ENCODE data around the gene EIF3L.

Gene EIF3L

DNA sequence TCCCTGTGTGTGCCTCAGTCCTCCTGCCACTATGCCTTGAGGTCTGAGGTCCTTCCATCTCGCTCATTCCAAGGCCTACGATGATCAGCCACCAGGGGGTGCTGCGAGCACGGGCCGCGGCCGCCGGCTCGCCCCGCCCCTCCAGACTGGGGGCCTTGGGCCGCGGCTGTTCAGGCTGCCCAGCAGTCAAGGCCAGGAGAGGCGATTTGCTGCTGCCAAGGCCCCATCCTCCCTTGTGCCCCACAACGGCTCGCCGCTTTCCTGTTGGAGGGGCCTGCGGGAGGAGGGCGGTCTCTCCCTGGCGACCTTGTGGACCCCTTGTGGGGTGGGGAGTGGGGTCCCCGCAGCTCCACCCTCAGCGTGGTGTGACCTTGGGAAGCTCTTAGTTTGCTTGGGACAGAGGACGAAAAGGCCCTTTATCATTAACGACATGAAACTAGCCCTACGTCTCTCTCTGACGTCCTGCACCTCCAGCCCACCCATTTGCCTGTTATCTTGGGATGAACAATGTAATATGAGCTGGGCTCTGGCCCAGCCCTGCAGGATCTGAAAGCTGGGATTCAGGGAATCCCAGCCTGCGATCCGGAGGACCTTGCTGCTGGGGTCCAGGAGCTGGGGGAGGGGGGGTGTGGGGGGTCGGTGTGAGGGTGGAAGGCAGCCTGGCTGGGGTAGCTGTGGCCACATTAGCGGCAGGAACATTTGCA, 31.4 kb upstream of the EIF3L start:
- peak; percentile 72 for DNase-seq

DNA sequence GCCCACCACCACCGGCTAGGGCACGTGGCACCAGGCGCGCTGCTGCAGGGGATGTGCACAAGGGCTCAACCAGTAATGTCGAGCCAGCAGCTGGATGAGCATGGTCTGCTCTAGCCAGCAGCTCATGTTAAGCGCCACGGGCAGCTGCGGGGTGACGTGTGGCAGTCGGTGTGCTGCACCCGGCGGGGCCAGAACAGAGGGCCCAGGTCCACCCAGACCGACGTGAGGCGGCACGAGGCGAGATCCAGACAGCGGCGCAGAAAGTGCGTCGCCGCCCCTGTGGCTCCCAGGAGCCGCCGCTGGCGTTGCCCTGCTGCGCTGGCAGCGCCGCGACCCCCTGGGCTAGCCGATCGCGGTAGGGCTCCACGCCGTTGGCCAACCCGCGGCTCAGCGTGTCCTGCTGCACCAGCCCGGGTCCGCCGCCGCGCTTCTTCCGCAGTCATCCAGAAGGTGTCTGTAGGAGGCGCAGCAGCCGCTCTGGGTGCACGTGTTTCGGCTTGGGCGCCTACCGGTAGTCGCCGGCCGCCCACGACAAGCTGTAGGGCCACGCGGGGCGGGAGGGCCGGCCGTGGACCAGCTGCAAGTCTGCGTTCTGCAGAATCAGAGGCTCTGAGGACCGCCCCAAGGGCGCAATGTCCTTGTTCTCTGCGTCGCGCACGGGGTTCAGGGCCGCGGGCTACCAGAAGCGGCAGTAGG, 30.7 kb upstream of the EIF3L start:
- peak; percentile 51 for DNase-seq

DNA sequence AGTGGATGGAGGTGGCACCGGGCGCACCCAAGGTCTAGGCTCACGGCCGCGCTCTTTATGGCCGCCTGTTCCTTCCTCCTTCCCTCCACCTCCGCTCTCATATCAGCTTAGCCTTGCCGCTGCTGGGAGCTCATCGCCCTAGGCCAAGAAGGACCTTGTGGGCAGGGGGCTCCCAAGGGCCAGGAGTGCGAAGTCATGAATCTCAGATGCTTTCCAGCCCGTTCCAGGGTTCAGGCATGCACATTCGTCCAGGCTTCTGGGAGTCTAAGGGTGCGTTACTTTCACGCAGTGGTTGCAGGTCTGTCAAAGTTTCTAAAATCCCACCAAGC, 30.1 kb upstream of the EIF3L start:
- no peak for DNase-seq

DNA sequence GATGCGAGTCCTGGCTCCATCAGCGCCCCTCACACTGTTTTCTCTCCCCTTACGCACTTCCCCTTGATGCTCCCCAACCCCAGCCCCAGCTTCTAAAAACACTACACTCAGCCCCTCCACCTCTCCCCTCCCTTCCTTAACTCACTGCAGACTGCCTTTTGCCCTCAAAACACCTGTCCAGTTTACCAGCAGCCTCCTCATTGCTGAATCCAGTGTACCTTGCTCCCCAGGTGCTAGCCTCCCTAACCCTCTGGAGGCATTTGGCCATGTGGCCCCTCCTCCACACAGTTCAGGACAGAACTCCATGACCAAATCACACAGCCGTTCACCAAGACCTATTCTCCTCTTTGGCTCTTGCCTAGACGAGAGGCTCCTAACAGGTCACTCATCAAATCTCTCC, 28.9 kb upstream of the EIF3L start:
- DNase-seq, result no peak

DNA sequence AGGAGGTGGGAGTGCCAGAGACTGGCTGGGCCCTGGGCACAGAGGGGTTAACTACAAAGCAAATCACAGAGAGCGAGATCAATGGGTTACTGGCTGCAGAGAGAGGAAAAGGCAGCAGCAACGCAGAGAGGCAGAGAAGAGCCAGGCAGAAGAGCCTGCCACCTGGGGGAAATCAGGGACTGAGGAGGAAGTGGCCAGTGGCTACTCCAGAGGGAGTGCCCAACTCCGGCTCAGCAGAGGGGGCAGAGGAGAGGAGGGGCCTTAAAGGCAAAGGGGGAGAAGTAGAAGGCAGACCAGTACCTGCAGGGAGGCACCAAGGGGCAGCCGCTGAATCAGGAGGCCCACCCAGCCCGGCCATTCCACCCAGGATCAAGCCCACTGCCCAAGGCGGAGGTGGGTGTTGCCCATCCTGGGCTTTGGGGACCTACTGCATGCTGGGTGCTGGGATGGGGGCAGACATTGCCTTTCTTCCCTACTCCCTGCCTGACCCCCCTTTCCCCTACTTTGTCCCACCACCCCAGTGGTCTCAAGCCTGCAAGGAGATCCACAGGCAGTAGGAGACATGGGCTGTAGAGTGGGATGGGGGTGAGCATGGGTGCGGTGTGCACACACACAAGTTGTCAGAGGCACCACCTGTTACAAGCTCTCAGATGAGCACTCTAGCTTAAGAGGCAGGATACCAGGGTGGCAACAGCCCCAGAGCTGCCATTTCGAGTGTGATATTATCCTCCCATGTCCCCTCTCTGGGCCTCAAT, 27.0 kb upstream of the EIF3L start:
- no peak for DNase-seq

DNA sequence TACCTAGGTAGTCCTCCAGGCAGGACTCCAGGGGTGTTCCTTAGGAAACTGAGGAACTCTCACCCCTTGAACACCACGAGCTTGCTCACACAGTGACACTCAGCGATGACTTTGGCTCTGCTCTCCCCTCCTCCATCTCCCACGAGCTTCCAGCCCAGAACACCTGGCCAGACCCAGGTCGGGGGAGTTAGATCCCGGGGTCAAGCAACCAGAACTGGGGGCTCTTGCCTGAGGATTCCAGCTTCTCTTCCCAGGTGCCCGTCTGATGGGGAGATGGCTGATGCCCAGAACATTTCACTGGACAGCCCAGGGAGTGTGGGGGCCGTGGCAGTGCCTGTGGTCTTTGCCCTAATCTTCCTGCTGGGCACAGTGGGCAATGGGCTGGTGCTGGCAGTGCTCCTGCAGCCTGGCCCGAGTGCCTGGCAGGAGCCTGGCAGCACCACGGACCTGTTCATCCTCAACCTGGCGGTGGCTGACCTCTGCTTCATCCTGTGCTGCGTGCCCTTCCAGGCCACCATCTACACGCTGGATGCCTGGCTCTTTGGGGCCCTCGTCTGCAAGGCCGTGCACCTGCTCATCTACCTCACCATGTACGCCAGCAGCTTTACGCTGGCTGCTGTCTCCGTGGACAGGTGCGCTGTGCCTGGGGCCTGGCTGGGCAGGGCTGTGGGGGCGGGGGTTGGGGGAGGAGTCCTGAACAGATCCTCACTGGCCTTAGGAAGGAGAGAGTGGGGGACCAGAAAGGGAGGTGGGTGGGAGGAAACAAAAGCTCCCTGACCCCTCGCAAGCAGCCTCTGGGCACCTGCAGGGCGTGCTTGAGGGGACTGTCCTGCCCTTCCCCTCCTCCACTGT, 25.9 kb upstream of the EIF3L start, which contains the start of gene GALR3:
TSS of gene GALR3 (plus strand) at position 249 of the 852 bp plus-strand sequence. CDS start at position 274, 25 bp downstream.
- no peak for DNase-seq

DNA sequence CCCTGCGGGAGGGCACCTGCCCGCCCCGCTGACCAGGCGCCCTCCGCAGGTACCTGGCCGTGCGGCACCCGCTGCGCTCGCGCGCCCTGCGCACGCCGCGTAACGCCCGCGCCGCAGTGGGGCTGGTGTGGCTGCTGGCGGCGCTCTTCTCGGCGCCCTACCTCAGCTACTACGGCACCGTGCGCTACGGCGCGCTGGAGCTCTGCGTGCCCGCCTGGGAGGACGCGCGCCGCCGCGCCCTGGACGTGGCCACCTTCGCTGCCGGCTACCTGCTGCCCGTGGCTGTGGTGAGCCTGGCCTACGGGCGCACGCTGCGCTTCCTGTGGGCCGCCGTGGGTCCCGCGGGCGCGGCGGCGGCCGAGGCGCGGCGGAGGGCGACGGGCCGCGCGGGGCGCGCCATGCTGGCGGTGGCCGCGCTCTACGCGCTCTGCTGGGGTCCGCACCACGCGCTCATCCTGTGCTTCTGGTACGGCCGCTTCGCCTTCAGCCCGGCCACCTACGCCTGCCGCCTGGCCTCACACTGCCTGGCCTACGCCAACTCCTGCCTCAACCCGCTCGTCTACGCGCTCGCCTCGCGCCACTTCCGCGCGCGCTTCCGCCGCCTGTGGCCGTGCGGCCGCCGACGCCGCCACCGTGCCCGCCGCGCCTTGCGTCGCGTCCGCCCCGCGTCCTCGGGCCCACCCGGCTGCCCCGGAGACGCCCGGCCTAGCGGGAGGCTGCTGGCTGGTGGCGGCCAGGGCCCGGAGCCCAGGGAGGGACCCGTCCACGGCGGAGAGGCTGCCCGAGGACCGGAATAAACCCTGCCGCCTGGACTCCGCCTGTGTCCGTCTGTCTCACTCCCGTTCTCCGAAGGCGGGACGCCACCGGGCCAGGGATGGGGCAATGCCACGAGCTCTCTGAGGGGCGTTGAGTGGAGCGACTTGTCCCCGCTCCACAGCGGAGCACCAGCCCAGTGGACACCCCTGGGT, 24.3 kb upstream of the EIF3L start:
- DNase-seq, result no peak

DNA sequence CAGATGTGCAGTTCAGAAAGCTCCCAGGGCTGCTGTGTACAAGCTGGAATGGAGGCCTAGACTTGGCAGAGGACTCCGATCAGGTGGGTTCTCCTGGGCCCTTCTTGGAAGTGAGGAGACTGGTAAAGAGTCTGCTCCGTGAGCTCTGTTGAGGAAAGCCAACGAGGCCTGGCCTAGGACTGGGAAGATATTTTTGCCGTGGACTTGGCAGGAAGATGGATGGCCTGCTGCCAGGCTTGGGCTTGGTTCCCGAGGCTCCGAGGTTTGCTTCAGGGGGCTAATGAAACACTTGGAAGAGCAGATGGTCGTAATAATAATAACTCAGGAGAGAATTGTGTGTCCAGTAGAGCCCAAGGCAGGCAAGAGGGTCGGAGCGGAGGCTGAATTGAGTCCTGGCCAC, 22.2 kb upstream of the EIF3L start:
- no peak for DNase-seq

DNA sequence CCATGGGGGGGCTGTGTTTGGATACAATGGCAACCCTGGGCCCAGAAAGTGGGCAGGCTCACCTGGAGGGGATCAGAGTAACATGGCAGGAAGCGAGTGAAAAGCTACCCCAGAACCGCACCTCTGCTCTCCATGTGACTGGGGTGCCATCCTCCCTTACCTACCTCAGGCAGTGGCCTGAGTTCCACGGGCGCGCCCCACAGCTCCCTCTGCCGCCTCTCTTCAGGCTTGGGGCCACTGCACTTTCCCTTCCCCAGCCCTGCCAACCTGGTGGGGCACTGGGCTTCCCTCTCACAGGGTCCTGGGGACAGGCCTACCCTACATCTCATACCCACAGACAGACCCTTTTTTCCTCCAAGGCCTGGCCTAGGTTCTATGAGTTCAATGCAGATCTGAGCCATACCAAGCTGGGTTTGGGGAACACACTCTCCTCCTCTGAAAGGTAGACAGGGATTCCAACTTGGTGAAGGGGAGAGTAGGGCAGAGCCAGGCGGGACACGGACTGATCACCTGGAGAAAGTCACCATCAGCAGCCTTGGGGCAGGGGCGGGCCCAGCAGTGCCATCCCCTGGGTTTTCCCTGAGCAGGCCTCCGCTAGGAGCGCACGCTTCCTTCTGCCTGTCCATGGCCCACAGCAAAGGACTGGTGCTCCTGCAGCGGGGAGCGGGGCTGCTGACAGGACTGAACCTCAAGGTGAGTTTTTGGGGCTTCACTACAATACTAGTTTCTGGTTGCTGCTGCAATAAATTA, 19.0 kb upstream of the EIF3L start:
- no peak for DNase-seq

DNA sequence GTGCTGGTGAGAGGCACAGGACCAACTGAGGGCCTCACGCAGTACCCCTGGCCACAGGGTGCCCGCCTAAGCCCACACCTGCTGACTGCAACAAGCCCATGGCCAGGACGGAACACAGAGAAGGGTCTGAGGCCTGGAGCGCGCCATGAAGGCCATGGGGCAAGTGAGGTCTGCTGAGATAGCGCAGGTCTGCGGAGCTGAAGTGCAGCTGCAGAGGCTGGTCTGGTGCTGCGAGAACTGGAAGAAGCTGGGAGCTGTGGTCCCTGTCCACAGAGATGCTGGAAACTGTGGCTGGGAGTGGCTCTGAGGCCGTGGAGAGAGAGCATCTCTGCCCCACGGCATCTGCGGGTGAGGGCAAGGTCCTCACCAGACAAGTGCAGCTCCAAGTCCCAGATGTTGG, 17.7 kb upstream of the EIF3L start:
- no peak for DNase-seq

DNA sequence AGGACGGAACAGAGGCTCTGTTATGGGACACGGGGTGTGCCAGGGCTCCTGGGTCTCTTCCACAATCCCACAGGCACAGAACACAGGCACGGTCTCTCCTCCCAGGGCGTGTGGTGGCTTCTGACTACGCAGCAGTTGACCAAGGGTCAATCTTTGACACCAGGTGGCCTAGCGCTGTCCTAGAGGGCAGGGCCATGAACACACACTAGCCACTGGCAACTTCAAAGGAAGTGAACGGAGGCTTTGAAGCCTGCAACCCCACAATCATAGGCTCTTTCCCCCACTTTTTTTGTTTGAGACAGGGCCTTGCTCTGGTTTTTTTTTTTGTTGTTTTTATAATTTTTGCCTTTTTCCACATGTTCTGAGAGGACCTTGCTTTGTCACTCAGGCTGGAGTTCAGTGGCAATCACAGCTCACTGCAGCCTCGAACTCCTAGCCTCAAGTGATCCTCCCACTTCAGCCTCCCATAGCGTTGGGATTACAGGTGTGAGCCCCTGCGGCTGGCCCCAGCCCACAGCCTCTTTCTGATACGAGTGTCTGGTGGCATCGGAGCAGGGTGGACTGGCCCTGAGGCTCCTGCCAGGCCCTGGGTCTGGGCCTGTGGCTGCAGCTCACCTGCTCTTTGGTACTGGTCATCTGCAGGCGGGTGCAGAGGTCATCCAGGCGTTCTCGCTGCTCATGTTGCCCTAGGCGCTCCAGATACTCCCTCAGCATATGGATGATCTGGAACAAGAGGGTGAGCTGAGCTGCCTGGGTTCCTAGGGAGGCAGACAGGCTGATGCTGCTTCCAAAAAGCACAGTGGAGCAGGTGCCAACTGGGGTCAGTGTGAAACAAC, 17.0 kb upstream of the EIF3L start:
- no peak for DNase-seq

DNA sequence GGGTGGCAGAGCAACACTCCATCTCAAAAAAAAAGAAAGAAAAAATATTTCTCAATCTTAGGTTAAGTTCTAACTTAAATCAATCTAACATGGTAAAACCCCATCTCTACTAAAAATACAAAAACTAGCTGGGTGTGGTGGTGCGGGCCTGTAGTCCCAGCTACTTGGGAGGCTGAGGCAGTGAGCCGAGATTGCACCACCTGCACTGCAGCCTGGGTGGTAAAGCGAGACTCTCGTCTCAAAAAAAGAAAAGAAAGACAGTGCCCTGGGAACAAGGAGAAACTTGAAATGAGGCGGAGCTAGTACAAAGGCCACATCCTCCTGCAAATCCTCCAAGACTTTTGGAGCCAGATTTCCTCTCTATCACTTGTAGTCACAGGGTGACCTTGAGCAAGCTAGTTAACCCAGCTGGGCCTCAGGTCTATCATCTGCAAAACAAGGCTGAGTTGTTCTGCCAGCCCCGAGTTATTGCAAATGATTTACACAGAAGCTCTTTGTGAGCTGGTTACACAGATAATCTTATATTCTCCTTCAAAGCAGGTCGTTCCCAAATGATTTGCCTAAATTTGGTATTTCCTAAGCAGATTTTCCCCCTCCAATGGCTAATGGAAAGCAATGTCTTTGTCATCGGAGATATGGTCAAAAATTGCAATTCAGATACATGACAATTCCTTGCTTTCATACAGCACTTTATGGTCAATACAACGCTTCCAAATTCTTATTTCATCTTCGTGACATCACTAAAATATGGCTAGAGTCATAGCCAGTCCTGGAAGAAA, 7.0 kb upstream of the EIF3L start:
- no peak for DNase-seq

DNA sequence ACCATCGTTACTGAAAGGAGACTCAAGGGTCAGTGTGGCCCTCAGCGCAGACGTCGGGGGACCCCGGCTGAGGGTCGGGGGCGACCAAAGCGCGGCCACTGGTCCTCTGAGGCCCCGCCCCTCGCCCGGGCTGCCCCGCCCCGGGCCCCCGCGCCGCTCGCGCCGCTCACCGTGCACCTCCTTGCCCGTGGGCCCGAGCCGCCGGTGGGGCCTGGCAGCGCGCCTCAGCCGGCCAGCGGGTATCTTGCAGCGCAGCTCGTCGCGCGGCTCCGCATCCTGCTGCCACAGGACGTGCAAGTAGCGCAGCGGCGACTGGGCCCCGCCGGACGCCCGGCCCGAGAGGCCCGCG, 5.5 kb upstream of the EIF3L start:
- peak; percentile 37 for DNase-seq

DNA sequence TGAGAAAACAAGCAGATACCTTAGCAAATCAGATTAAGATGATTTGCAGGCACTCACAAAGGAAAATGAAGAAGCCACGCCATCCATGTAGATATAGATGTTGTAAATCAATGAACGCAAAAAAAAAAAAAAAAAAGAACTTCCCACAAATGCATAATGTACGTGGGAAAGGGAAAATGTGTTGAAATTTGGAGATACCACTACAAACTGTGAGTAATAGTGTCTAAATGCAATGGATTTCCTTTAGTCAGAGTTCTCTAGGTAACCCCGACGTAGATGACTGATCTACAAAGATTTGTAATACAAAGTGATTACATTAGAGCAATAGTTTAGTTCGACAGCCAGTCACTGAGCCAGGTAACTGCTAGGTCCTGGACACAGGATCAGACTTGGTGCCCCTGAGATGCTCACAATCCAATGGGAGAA, 4.3 kb upstream of the EIF3L start:
- no peak for DNase-seq

DNA sequence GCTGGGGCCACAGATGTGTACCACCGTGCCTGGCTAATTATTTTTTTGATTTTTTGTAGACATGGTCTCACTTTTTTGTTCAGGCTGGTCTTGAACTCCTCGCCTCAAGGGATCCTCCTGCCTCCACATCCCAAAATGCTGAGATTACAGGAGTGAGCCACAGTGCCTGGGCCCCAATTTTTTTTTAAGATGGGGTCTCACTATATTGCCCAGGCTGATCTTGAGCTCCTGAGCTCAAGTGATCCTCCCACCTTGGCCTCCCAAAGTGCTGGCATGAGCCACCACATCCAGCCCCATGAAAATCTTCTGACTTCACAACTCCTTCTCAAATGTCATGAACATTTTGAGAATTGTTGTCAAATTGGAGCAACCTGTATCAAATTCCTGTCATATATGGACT, 2.8 kb upstream of the EIF3L start:
- no peak for DNase-seq

DNA sequence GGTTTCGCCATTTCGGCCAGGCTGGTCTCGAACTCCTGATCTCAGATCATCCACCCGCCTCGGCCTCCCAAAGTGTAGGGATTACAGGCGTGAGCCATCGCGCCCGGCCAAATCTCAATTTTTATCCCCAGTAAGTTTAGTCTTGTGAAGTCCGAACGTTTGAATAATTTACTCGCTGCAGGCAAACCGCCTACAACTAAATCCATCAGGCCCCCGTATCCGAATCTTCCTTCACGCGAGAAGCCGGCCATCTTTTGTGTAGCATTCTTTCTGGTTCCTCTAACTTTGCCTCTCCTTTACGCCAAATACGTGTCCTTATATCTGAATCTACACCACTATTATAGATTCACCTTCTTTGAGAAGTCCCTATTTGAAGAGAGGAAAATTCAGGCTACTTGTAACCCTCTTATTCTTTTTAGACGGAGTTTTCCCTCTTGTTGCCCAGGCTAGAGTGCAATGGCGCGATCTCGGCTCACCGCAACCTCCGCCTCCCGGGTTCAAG, 581 bp upstream of the EIF3L start:
- DNase-seq, result no peak

DNA sequence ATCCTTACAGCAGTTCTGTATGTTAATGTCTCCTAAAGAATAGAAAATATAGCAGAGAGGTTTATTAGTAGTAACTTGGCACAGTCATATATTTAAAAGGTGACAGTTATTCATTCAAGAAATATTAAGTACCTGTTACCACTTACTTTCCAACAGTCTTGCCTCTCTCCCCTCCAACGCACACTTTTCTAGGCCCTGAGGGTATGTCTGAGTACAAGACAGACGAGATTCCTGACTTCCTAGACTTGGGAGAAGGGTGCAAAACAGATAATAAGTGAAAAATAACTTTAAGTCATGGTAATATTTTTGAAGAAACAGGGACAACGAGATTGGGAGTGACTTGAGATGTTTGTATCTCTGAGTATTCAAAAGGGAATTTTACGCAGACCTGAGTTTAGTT, 1.6 kb downstream of the EIF3L start:
- DNase-seq, result no peak

DNA sequence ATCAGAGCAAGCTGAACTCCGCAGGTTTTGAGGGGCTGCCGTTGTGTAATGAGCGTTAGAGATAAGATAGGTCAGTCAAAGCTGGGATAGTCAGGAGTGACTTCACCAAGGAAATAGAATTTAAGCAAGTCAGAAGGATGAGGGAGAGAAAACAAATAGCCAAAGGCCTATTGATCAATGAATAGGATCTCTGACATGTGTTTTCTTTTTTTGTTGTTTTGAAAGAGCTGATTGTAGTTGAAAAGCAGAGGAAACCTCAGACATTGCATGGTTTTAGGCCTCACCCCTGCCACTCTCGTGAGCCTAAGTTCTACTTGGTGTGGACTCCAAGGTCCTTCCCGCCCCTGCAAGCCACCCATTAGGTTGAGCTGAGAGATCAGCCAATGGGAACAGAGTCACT, 3.2 kb downstream of the EIF3L start:
- no peak for DNase-seq

DNA sequence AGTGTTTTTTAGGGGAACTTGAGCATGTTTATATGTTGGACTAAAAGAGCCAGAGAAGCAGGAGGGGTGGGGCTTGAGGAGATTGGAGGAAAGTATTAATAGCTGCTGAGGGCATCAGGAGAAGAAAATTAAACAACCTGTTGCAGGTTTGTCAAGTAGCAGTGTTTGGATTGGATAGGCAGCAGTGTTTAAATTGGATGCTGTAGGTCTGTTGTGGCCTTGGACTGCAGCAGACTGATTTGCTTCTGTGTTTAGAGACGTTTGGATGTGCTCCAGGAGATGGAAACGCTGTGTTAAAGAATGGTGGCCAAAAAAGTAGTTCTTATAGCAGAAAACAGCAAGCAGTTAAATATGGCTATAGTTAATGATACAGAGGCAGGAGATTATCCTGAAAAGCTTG, 5.7 kb downstream of the EIF3L start:
- DNase-seq, result no peak
